ENCODE data around the gene CCDC154. TPM values are rescaled to one million over a fixed set of nuclear protein-coding genes. Genes with fewer than 3 reads are reported as not detected.
A peak's percentile ranks its signal among the peaks of the same experiment; 100 is the strongest.

CCDC154 gene
- total RNA-seq, 1 donor from 2014 or later: 3.1 TPM

DNA sequence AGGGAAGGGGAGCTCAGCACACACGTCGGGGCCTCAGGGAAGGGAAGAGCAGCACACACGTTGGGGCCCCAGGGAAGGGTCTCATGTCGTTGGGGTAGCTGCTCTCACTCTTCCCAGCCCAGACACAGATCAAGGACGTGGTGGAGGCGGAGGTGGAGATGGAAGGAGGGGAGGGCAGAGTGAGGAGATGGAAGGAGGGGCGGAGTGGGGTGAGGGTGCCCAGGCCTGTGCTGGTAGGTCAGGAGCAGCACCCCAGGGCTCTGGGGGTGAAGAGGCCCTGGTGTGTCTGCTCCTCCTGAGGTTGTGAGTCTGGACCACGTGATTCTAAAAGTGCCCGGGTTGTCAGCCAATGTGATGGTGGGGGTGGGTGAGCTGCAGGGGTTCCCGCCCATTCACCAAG, 15.6 kb upstream of the CCDC154 start:
- peak; percentile 35 for DNase-seq
- peaks cover 81% of the 10 kb centered on the region for H3K36me3 ChIP-seq
- intact Hi-C loops (cut with DNase I): no loop called here
- H3K27ac ChIP-seq: no peak overlapping the region
- H3K9me3 ChIP-seq: no peaks in the 10 kb centered on the region
- H3K4me3 ChIP-seq: no peak overlapping the region
- H3K27me3 ChIP-seq (ENCODE audit: low read depth): no peaks in the 10 kb centered on the region
- TF ChIP-seq CTCF (IDR thresholded peaks at IDR 0.05): no peak
- no peaks in the 10 kb centered on the region for H3K4me1 ChIP-seq
- ATAC-seq: no peak

- H3K4me3 ChIP-seq: no peak overlapping the region
- peaks cover 84% of the 10 kb centered on the region for H3K36me3 ChIP-seq
- no peaks in the 10 kb centered on the region for H3K9me3 ChIP-seq
- H3K27ac ChIP-seq: no peak overlapping the region
- DNase-seq (no peak), ATAC-seq (no peak)
- H3K4me1 ChIP-seq: no peaks in the 10 kb centered on the region
- TF ChIP-seq CTCF (IDR thresholded peaks at IDR 0.05): no peak
- H3K27me3 ChIP-seq (ENCODE audit: low read depth): no peaks in the 10 kb centered on the region
- intact Hi-C loops (cut with DNase I): no loop called here
Observed at GRCh38 chr16:1458977-1459341, 14.6 kb upstream of the CCDC154 start.

- Histone ChIP-seq H3K9me3 (no peaks in the 10 kb centered on the region), H3K27ac (no peak overlapping the region), H3K4me3 (no peak overlapping the region), H3K36me3 (peaks cover 84% of the 10 kb centered on the region), H3K4me1 (no peaks in the 10 kb centered on the region), H3K27me3 (ENCODE audit: low read depth) (no peaks in the 10 kb centered on the region)
- ATAC-seq (no peak), DNase-seq (no peak)
- no peak for TF ChIP-seq CTCF (IDR thresholded peaks at IDR 0.05)
- intact Hi-C loops (cut with DNase I): no loop called here
Observed at GRCh38 chr16:1458336-1458976, 14.1 kb upstream of the CCDC154 start.

DNA sequence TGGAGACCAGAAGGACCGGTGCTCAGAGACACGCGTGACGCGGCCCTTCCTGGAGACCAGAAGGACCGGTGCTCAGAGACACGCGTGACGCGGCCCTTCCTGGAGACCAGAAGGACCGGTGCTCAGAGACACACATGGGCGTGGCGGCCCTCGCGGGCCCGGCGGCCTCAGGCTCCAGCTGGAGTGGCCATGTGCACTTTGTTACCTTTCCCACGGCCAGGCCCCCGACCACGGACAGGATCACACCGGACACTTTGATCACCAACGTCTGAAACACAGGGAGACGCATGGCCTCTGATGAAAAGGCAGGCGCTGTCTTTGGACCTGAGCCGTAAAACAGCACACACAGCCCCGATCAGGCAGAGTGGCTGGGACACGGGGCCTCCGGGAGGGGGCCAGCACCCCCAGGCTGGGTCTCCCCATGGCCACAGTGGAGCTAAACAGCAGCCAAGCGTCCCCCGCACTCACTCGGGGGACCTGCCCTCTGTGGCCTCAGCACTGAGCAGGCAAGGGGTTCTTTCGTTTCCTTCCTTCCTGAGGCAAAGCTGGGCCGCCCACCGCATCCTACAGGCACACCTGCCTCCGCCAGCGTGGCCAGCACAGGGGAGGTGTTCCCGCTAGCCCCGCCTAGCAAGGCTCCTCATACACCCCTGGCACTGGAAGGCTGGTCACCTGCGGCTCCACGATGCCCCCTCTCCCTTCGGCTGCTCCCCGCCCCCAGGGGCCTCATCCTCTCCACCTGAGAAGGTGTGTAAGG, 13.3 kb upstream of the CCDC154 start:
- no peaks in the 10 kb centered on the region for H3K9me3 ChIP-seq
- H3K27me3 ChIP-seq (ENCODE audit: low read depth): no peaks in the 10 kb centered on the region
- no peak overlapping the region for H3K27ac ChIP-seq
- DNase-seq: no peak
- ATAC-seq: no peak
- intact Hi-C loops (cut with DNase I): no loop called here
- peaks cover 84% of the 10 kb centered on the region for H3K36me3 ChIP-seq
- TF ChIP-seq CTCF (IDR thresholded peaks at IDR 0.05): no peak
- no peak overlapping the region for H3K4me3 ChIP-seq
- H3K4me1 ChIP-seq: no peaks in the 10 kb centered on the region

GRCh38 chr16:1456951-1457350, 12.6 kb upstream of the CCDC154 start:
- H3K9me3 ChIP-seq: no peaks in the 10 kb centered on the region
- no peak overlapping the region for H3K4me3 ChIP-seq
- H3K27ac ChIP-seq: no peak overlapping the region
- H3K36me3 ChIP-seq: peaks cover 91% of the 10 kb centered on the region
- intact Hi-C loops (cut with DNase I): no loop called here
- DNase-seq (no peak), ATAC-seq (no peak)
- H3K4me1 ChIP-seq: no peaks in the 10 kb centered on the region
- no peaks in the 10 kb centered on the region for H3K27me3 ChIP-seq (ENCODE audit: low read depth)
- TF ChIP-seq CTCF (IDR thresholded peaks at IDR 0.05): no peak
